H9 (cell line): ENCODE data around the gene METTL14. TPM values are rescaled to one million over a fixed set of nuclear protein-coding genes. Genes with fewer than 3 reads are reported as not detected.

Experiments
- DNase-seq: peaks from one replicate; pipeline ENCODE4 v3.0.0-alpha.2; 2017
- H2AFZ ChIP-seq: one replicate; pipeline ENCODE4 v1.6.1; 2013; ENCODE audit warnings: mild to moderate bottlenecking, low read length, control low read depth, moderate library complexity
- H2AK5ac ChIP-seq: 2 replicates; pipeline ENCODE4 v1.6.1; 2013; ENCODE audit warnings: low read length, control low read depth, mixed read lengths; ENCODE audit not compliant: insufficient read length
- H2BK120ac ChIP-seq: one replicate; pipeline ENCODE4 v1.6.1; 2013; ENCODE audit warnings: low read depth, mild to moderate bottlenecking, low read length, control low read depth, inconsistent platforms; ENCODE audit not compliant: poor library complexity, severe bottlenecking
- H2BK12ac ChIP-seq: 2 replicates; pipeline ENCODE4 v1.6.1; 2013; ENCODE audit warnings: low read length, control low read depth, mixed read lengths, low read depth; ENCODE audit not compliant: insufficient read length
- H2BK15ac ChIP-seq: 2 replicates; pipeline ENCODE4 v1.6.1; 2013; ENCODE audit warnings: low read depth, low read length, control low read depth
- H2BK20ac ChIP-seq: one replicate; pipeline ENCODE4 v1.6.1; 2013; ENCODE audit warnings: low read depth, mild to moderate bottlenecking, low read length, control low read depth, inconsistent platforms; ENCODE audit not compliant: poor library complexity, severe bottlenecking
- H2BK5ac ChIP-seq: 2 replicates; pipeline ENCODE4 v1.6.1; 2013; ENCODE audit warnings: low read length, control low read depth, mixed read lengths; ENCODE audit not compliant: insufficient read length
- H3K14ac ChIP-seq: 2 replicates; pipeline ENCODE4 v1.6.1; 2013; ENCODE audit warnings: low read length, control low read depth; ENCODE audit not compliant: insufficient read depth
- H3K18ac ChIP-seq: 2 replicates; pipeline ENCODE4 v1.6.1; 2013; ENCODE audit warnings: low read depth, mild to moderate bottlenecking, mixed read lengths, low read length, control low read depth; ENCODE audit not compliant: insufficient read length
- H3K23ac ChIP-seq: 2 replicates; pipeline ENCODE4 v1.6.1; 2013; ENCODE audit warnings: low read length, control low read depth, mixed read lengths, low read depth; ENCODE audit not compliant: insufficient read length
- H3K23me2 ChIP-seq: 2 replicates; pipeline ENCODE4 v1.6.1; 2013; ENCODE audit warnings: low read depth, mild to moderate bottlenecking, mixed read lengths, low read length, control low read depth; ENCODE audit not compliant: insufficient read length, poor library complexity, severe bottlenecking
- H3K27ac ChIP-seq: 2 replicates; pipeline ENCODE4 v1.5.1; 2013; ENCODE audit warnings: low read length, control low read depth, mixed read lengths, low read depth; ENCODE audit not compliant: insufficient read length
- H3K27me3 ChIP-seq: 2 replicates; pipeline ENCODE4 v1.6.1; 2013; ENCODE audit warnings: low read length, control low read depth, inconsistent platforms; ENCODE audit not compliant: insufficient read depth
- H3K4ac ChIP-seq: 2 replicates; pipeline ENCODE4 v1.6.1; 2013; ENCODE audit warnings: low read depth, mild to moderate bottlenecking, control low read depth, inconsistent platforms, low read length, moderate library complexity
- H3K4me1 ChIP-seq: 2 replicates; pipeline ENCODE4 v1.6.1; 2013; ENCODE audit warnings: low read length, control low read depth, inconsistent platforms; ENCODE audit not compliant: insufficient read depth
- H3K4me2 ChIP-seq: 2 replicates; pipeline ENCODE4 v1.6.1; 2013; ENCODE audit warnings: low read length, control low read depth, mixed read lengths; ENCODE audit not compliant: insufficient read length, insufficient read depth
- H3K56ac ChIP-seq: 2 replicates; pipeline ENCODE4 v1.6.1; 2013; ENCODE audit warnings: low read depth, mild to moderate bottlenecking, mixed read lengths, low read length, control low read depth; ENCODE audit not compliant: insufficient read length
- H3K79me1 ChIP-seq: 2 replicates; pipeline ENCODE4 v1.6.1; 2013; ENCODE audit warnings: low read depth, mild to moderate bottlenecking, moderate library complexity, low read length, control low read depth, inconsistent platforms; ENCODE audit not compliant: insufficient read depth, poor library complexity, severe bottlenecking
- H3K79me2 ChIP-seq: 2 replicates; pipeline ENCODE4 v1.6.1; 2013; ENCODE audit warnings: low read length, control low read depth, inconsistent platforms; ENCODE audit not compliant: insufficient read depth
- H3K9ac ChIP-seq: 2 replicates; pipeline ENCODE4 v1.6.1; 2013; ENCODE audit warnings: low read length, control low read depth, mixed read lengths; ENCODE audit not compliant: insufficient read length; ENCODE audit errors: extremely low read depth
- H3K9me3 ChIP-seq: one replicate; pipeline ENCODE4 v1.6.1; 2013; ENCODE audit warnings: low read depth, low read length, inconsistent platforms; ENCODE audit not compliant: control insufficient read depth
- H3T11ph ChIP-seq: one replicate; pipeline ENCODE4 v1.6.1; 2013; ENCODE audit warnings: mild to moderate bottlenecking, low read length, control low read depth, inconsistent platforms
- H4K20me1 ChIP-seq: one replicate; pipeline ENCODE4 v1.6.1; 2013; ENCODE audit not compliant: control insufficient read depth, insufficient read length, insufficient read depth
- H4K5ac ChIP-seq: 2 replicates; pipeline ENCODE4 v1.6.1; 2013; ENCODE audit warnings: low read depth, mild to moderate bottlenecking, mixed read lengths, low read length, control low read depth; ENCODE audit not compliant: insufficient read length
- H4K8ac ChIP-seq: replicated peaks from 2 replicates; pipeline ENCODE4 v1.6.1; 2013; ENCODE audit warnings: low read length, control low read depth, mixed read lengths, low read depth; ENCODE audit not compliant: insufficient read length
- H4K91ac ChIP-seq: 2 replicates; pipeline ENCODE4 v1.6.1; 2013; ENCODE audit warnings: low read depth, mild to moderate bottlenecking, moderate library complexity, mixed read lengths, low read length, control low read depth; ENCODE audit not compliant: insufficient read length
- H3K27ac Mint-ChIP-seq, 3 experiments: 2 replicates in 2 of 3; 3 replicates in 1 of 3; pipeline ENCODE4 v1.8.0; 2020 to 2021; ENCODE audit warnings: mixed read lengths in 3 of 3, mild to moderate bottlenecking in 1 of 3, moderate library complexity in 1 of 3
- H3K27me3 Mint-ChIP-seq: 2 replicates; pipeline ENCODE4 v1.8.0; 2021; ENCODE audit warnings: low read depth, mild to moderate bottlenecking, moderate library complexity, mixed read lengths
- H3K36me3 Mint-ChIP-seq, 3 experiments: 2 replicates in 2 of 3; 3 replicates in 1 of 3; pipeline ENCODE4 v1.8.0; 2020 to 2021; ENCODE audit warnings: low read depth in 3 of 3, mixed read lengths in 3 of 3; ENCODE audit not compliant: insufficient read depth in 1 of 3
- H3K4me1 Mint-ChIP-seq, 2 experiments: 2 replicates each; pipeline ENCODE4 v1.8.0; 2020; ENCODE audit warnings: mixed read lengths in 2 of 2
- H3K4me3 Mint-ChIP-seq, 2 experiments: 2 replicates in 1 of 2; 3 replicates in 1 of 2; pipeline ENCODE4 v1.8.0; 2020 to 2021; ENCODE audit warnings: mild to moderate bottlenecking in 2 of 2, mixed read lengths in 2 of 2, moderate library complexity in 1 of 2
- H3K9me3 Mint-ChIP-seq, 2 experiments: 2 replicates in 1 of 2; 3 replicates in 1 of 2; pipeline ENCODE4 v1.8.0; 2020; ENCODE audit warnings: mild to moderate bottlenecking in 2 of 2, mixed read lengths in 2 of 2, moderate library complexity in 1 of 2
- WGBS: extraction: QIAGEN DNeasy Blood & Tissue Kit; methylation state at CpG from one replicate; pipeline ENCODE4 v1.1.7; 2013; ENCODE audit warnings: missing lambda C conversion rate, low lambda C conversion rate, mixed read lengths; ENCODE audit not compliant: insufficient read length; ENCODE audit errors: extremely low coverage; 5-methylcytosine and 5-hydroxymethylcytosine counted together
- total RNA-seq: library from RNA; stranded (reverse); gene quantifications from 2 replicates; pipeline ENCODE4 v1.2.1, GENCODE V29; 2021
- TF ChIP-seq, protein P1 (sequence below): fragments of 200-600 bp; sonication (generic); conservative IDR thresholded peaks from 3 replicates; pipeline ENCODE4 v1.8.0; 2021; ENCODE audit warnings: antibody characterized with exemption, mild to moderate bottlenecking

METTL14 gene
- total RNA-seq, 1 experiment from 2014 or later: 53.3 TPM

- H4K20me1 ChIP-seq: no peaks in the 10 kb centered on the region
- Mint-ChIP-seq H3K36me3 (peaks cover 20 to 75% (median 44%) of the 10 kb centered on the region in 3 experiments), H3K27me3 (no peaks in the 10 kb centered on the region), H3K27ac (no peak overlapping the region), H3K4me3 (no peak overlapping the region), H3K9me3 (no peaks in the 10 kb centered on the region), H3K4me1 (no peaks in the 10 kb centered on the region)
- no peak overlapping the region for H2BK20ac ChIP-seq
- H3K18ac ChIP-seq: no peak overlapping the region
- H3T11ph ChIP-seq: no peak overlapping the region
- H3K9me3 ChIP-seq: no peaks in the 10 kb centered on the region
- no peak overlapping the region for H4K8ac ChIP-seq
- H3K23me2 ChIP-seq: no peaks in the 10 kb centered on the region
- no peak overlapping the region for H3K9ac ChIP-seq
- no peak for DNase-seq
- H3K27me3 ChIP-seq: no peaks in the 10 kb centered on the region
- TF ChIP-seq, protein P1, sequence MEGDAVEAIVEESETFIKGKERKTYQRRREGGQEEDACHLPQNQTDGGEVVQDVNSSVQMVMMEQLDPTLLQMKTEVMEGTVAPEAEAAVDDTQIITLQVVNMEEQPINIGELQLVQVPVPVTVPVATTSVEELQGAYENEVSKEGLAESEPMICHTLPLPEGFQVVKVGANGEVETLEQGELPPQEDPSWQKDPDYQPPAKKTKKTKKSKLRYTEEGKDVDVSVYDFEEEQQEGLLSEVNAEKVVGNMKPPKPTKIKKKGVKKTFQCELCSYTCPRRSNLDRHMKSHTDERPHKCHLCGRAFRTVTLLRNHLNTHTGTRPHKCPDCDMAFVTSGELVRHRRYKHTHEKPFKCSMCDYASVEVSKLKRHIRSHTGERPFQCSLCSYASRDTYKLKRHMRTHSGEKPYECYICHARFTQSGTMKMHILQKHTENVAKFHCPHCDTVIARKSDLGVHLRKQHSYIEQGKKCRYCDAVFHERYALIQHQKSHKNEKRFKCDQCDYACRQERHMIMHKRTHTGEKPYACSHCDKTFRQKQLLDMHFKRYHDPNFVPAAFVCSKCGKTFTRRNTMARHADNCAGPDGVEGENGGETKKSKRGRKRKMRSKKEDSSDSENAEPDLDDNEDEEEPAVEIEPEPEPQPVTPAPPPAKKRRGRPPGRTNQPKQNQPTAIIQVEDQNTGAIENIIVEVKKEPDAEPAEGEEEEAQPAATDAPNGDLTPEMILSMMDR: no peak
- no peak overlapping the region for H3K27ac ChIP-seq
- H3K23ac ChIP-seq: no peak overlapping the region
- no peak overlapping the region for H3K4ac ChIP-seq
- no peak overlapping the region for H2BK15ac ChIP-seq
- no peak overlapping the region for H2AK5ac ChIP-seq
- H2BK5ac ChIP-seq: no peak overlapping the region
- no peaks in the 10 kb centered on the region for H3K79me1 ChIP-seq
- H3K14ac ChIP-seq: no peak overlapping the region
- H2AFZ ChIP-seq: no peak overlapping the region
- no peak overlapping the region for H4K91ac ChIP-seq
- WGBS: no CpG with 5 or more reads among the region's 2 CpGs
- H3K79me2 ChIP-seq: no peaks in the 10 kb centered on the region
- no peak overlapping the region for H2BK12ac ChIP-seq
- H4K5ac ChIP-seq: no peak overlapping the region
- no peak overlapping the region for H2BK120ac ChIP-seq
- no peak overlapping the region for H3K56ac ChIP-seq
- H3K4me2 ChIP-seq: no peak overlapping the region
- no peaks in the 10 kb centered on the region; the same call in 1 of the 2 replicates for H3K4me1 ChIP-seq
Measured at GRCh38 chr4:118739022-118739713, 54.0 kb downstream of the METTL14 start.
